Measurements from ENCODE around the gene SP140. TPM values are rescaled to one million over a fixed set of nuclear protein-coding genes. Genes with fewer than 3 reads are reported as not detected.
A peak's percentile ranks its signal among the peaks of the same experiment; 100 is the strongest.

SP140 gene
- total RNA-seq, 2 experiments from 2014 or later, result 150 to 151 TPM

- Mint-ChIP-seq H3K9me3 (peaks cover 13% of the 10 kb centered on the region), H3K27ac (peak overlapping the region; percentile 97), H3K4me1 (ENCODE audit: low read depth) (peaks cover 63% of the 10 kb centered on the region), H3K36me3 (peaks cover 36% of the 10 kb centered on the region), H3K4me3 (peak overlapping the region; percentile 89), H3K27me3 (no peaks in the 10 kb centered on the region)
- ChIA-PET CTCF (interaction anchor here (1.2 kb wide), 1 partner anchor 488 kb away, joined by 3 read pairs; no protein-coding TSS in a partner anchor), POLR2A (interaction anchor here (0.6 to 2.0 kb wide), 8 partner anchors 21 to 568 kb away, joined by 3 to 12 read pairs (median 4); partner anchors contain the start of gene SP140L)
- DNase-seq, result peak; percentile 33
- intact Hi-C loops (cut with micrococcal nuclease), result loop anchor here (5.0 to 10.0 kb wide), 4 partner anchors 219 to 569 kb away; partner anchors contain the start of genes CAB39, FBXO36 and TRIP12
Observed at GRCh38 chr2:230226051-230226551, 565 bp downstream of the SP140 start.

GRCh38 chr2:230227216-230227615 lies 1.7 kb downstream of the SP140 start:
- peak overlapping the region; percentile 90 for H3K27ac Mint-ChIP-seq
- peaks cover 69% of the 10 kb centered on the region for H3K4me1 Mint-ChIP-seq (ENCODE audit: low read depth)
- intact Hi-C loops (cut with micrococcal nuclease), result loop anchor here (5.0 to 10.0 kb wide), 4 partner anchors 218 to 568 kb away; partner anchors contain the start of genes CAB39, FBXO36 and TRIP12
- ChIA-PET CTCF (interaction anchor here (0.5 to 1.9 kb wide), 5 partner anchors 25 to 385 kb away, joined by 3 to 5 read pairs (median 4); no protein-coding TSS in a partner anchor), POLR2A (interaction anchor here (0.7 to 1.0 kb wide), 3 partner anchors 27 to 99 kb away, joined by 3 read pairs; partner anchors contain the start of gene SP140L)
- H3K27me3 Mint-ChIP-seq, result no peaks in the 10 kb centered on the region
- peaks cover 17% of the 10 kb centered on the region for H3K9me3 Mint-ChIP-seq
- DNase-seq, result peak; percentile 29
- peak overlapping the region; percentile 92 for H3K4me3 Mint-ChIP-seq
- H3K36me3 Mint-ChIP-seq, result peaks cover 46% of the 10 kb centered on the region

- intact Hi-C loops (cut with micrococcal nuclease), result loop anchor here (5.0 kb wide), 1 partner anchor 117 kb away; no protein-coding TSS in a partner anchor
- Mint-ChIP-seq H3K4me1 (ENCODE audit: low read depth) (peaks cover 64% of the 10 kb centered on the region), H3K27me3 (no peaks in the 10 kb centered on the region), H3K36me3 (peaks cover 48% of the 10 kb centered on the region), H3K4me3 (peak overlapping the region; percentile 65), H3K27ac (peak overlapping the region; percentile 64), H3K9me3 (peaks cover 17% of the 10 kb centered on the region)
- POLR2A ChIA-PET, result interaction anchor here (0.8 to 1.1 kb wide), 3 partner anchors 24 to 98 kb away, joined by 3 to 4 read pairs (median 3); no protein-coding TSS in a partner anchor
- no peak for DNase-seq
- CTCF ChIA-PET, result interaction anchor here (0.9 kb wide), 1 partner anchor 163 kb away, joined by 3 read pairs; no protein-coding TSS in a partner anchor
Observed at GRCh38 chr2:230230087-230230486, 4.6 kb downstream of the SP140 start.

DNA sequence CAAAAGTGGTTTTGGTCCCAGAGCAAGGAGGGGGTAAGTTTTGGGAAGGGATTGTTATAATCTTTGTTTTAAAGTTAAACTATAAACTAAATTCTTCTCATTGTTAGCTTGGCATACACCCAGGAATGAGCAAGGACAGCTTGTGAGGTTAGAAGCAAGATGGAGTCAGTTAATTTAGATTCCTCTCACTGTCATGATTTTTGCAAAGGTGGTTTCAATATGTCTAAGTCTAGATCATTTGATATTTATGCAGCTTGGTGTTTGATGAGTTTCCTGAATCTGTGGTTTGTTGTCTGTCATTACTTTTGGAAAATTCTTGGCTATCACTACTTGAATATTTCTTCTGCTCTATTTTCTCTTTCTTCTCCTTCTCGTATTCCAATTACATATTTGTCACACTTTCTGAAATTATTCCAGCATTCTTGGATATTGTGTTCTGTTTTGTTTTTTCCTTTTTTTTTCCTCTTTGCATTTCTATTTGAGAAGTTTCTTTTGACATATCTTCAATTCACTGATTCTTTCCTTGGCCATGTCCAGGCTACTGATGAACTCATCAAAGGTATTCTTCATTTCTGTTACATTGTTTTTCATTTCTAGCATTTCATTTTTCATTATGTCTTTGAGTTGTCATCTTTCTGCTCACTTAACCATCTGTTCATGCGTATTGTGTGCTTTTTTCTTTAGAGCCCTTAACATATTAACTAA lies 5.1 kb downstream of the SP140 start:
- H3K27me3 Mint-ChIP-seq, result no peaks in the 10 kb centered on the region
- H3K36me3 Mint-ChIP-seq, result peaks cover 54% of the 10 kb centered on the region
- DNase-seq, result no peak
- CTCF ChIA-PET, result interaction anchor here (0.9 kb wide), 1 partner anchor 163 kb away, joined by 3 read pairs; no protein-coding TSS in a partner anchor
- peaks cover 17% of the 10 kb centered on the region for H3K9me3 Mint-ChIP-seq
- peaks cover 66% of the 10 kb centered on the region for H3K4me1 Mint-ChIP-seq (ENCODE audit: low read depth)
- peak overlapping the region; percentile 65 for H3K4me3 Mint-ChIP-seq
- POLR2A ChIA-PET, result interaction anchor here (0.8 to 1.1 kb wide), 3 partner anchors 23 to 97 kb away, joined by 3 to 4 read pairs (median 3); no protein-coding TSS in a partner anchor
- H3K27ac Mint-ChIP-seq, result peak overlapping the region; percentile 64
- intact Hi-C loops (cut with micrococcal nuclease), result loop anchor here (5.0 kb wide), 1 partner anchor 117 kb away; no protein-coding TSS in a partner anchor

DNA sequence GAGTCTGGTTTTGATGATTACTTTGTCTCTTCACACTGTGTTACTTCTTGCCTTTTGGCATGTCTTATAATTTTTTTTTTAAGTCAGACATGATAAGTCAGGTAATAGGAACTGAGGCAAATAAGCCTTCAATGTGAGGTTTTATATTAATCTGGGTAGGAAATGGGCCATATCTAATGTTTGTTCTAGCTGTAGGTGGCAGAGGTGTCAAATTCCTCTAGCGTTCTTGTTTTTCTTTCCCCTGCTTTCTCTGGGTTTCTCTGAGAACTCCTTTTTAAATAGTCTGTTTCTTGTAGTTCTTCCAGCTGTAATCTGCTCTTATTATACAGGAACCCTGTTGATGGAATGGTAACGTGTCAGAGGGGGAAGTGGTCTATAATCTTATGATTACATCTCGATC lies 5.7 kb downstream of the SP140 start:
- no peaks in the 10 kb centered on the region for H3K27me3 Mint-ChIP-seq
- H3K4me3 Mint-ChIP-seq, result peak overlapping the region; percentile 34
- DNase-seq, result no peak
- CTCF ChIA-PET, result no interaction called here
- peaks cover 17% of the 10 kb centered on the region for H3K9me3 Mint-ChIP-seq
- peaks cover 71% of the 10 kb centered on the region for H3K4me1 Mint-ChIP-seq (ENCODE audit: low read depth)
- peaks cover 58% of the 10 kb centered on the region for H3K36me3 Mint-ChIP-seq
- POLR2A ChIA-PET, result no interaction called here
- intact Hi-C loops (cut with micrococcal nuclease), result loop anchor here (5.0 kb wide), 1 partner anchor 116 kb away; no protein-coding TSS in a partner anchor
- peak overlapping the region; percentile 64 for H3K27ac Mint-ChIP-seq

DNA sequence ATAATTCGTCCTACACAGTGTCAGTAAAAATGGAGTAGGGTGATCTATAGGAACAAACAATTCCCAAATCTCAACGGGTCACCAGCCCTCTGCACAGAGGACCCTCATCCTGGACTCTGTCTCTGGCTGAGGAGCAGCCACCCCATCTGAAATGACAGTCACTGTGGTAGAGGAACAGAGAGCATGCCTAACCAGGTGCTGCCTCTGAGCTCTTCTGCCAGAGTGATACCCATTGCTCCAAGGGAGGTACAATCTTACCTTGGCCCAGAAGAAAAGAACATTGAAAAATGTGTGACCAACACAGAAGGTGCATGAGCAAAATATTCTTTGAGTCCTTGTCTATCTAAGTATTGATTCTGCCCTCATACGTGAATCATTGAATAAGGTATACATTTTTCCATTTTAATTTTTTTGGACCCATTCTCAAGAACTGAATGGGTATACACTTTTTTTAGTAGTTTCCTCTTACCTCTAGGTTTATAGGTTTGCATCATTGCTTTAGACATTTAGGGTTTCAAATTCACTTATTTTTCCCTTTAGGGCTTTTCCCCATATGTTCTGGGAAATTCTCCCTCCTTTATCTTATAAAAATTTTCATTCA lies 8.7 kb downstream of the SP140 start:
- Mint-ChIP-seq H3K4me1 (ENCODE audit: low read depth) (peaks cover 58% of the 10 kb centered on the region), H3K9me3 (peaks cover 17% of the 10 kb centered on the region), H3K27me3 (no peaks in the 10 kb centered on the region), H3K27ac (peak overlapping the region; percentile 83), H3K36me3 (peaks cover 67% of the 10 kb centered on the region), H3K4me3 (peak overlapping the region; percentile 16)
- intact Hi-C loops (cut with micrococcal nuclease), result loop anchor here (1.0 to 5.0 kb wide), 4 partner anchors 9 to 113 kb away; partner anchors contain the start of gene SP140
- peak; percentile 27 for DNase-seq
- ChIA-PET POLR2A (interaction anchor here (1.1 kb wide), 2 partner anchors 15 to 188 kb away, joined by 3 read pairs; partner anchors contain the start of gene SP110), CTCF (no interaction called here)

DNA sequence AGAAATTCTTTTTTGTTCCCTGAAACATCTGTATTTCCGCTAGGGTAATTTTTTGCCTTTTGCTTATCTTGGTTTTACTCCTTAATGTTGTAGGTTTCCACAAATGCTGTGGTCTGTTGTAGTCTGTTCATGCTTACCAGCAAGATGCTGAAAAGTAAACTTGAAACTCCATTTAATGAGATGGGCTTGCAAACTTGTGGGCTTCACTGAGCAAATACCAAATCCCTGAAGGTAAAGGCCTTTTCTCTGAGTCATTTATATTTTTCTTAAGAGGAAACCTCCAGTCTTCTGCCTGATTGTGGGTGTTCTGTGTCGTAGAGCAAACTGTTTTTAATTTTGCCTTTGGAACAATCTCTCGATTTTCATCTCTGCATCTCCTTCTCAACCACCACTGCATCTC lies 9.3 kb downstream of the SP140 start:
- DNase-seq, result no peak
- Mint-ChIP-seq H3K27me3 (no peaks in the 10 kb centered on the region), H3K36me3 (peaks cover 68% of the 10 kb centered on the region), H3K27ac (peak overlapping the region; percentile 83), H3K9me3 (peaks cover 15% of the 10 kb centered on the region), H3K4me3 (peak overlapping the region; percentile 23), H3K4me1 (ENCODE audit: low read depth) (peaks cover 55% of the 10 kb centered on the region)
- intact Hi-C loops (cut with micrococcal nuclease), result loop anchor here (1.0 to 5.0 kb wide), 6 partner anchors 10 to 112 kb away; partner anchors contain the start of gene SP140
- POLR2A ChIA-PET, result no interaction called here
- CTCF ChIA-PET, result no interaction called here

GRCh38 chr2:230244211-230244610 lies 18.7 kb downstream of the SP140 start:
- ChIA-PET POLR2A (no interaction called here), CTCF (no interaction called here)
- Mint-ChIP-seq H3K27me3 (no peaks in the 10 kb centered on the region), H3K4me1 (ENCODE audit: low read depth) (no peaks in the 10 kb centered on the region), H3K4me3 (no peak overlapping the region), H3K36me3 (peaks cover 36% of the 10 kb centered on the region), H3K9me3 (no peaks in the 10 kb centered on the region), H3K27ac (no peak overlapping the region)
- intact Hi-C loops (cut with micrococcal nuclease), result no loop called here
- DNase-seq, result no peak

DNA sequence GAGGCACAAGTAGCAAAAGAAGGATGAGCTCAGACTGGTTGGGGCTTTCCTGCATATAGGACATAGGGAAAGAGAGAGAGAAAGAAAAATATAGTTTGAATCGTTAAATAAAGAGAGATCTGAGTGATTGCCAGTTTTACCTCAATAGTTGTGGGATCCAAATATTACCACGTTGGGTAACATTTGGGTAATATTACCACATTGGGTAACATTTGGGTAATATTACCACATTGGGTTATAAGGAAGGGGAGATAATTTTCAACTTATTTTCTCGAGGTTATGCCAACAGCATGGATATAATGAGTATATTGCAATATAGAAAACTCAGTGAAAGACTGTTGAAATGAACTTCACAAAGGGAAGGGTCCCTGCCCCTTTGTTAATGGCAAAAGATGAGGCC lies 20.7 kb downstream of the SP140 start:
- Mint-ChIP-seq H3K36me3 (peaks cover 25% of the 10 kb centered on the region), H3K27me3 (no peaks in the 10 kb centered on the region), H3K4me1 (ENCODE audit: low read depth) (no peaks in the 10 kb centered on the region), H3K9me3 (no peaks in the 10 kb centered on the region), H3K27ac (no peak overlapping the region), H3K4me3 (no peak overlapping the region)
- DNase-seq, result no peak
- intact Hi-C loops (cut with micrococcal nuclease), result no loop called here
- ChIA-PET POLR2A (no interaction called here), CTCF (no interaction called here)

DNA sequence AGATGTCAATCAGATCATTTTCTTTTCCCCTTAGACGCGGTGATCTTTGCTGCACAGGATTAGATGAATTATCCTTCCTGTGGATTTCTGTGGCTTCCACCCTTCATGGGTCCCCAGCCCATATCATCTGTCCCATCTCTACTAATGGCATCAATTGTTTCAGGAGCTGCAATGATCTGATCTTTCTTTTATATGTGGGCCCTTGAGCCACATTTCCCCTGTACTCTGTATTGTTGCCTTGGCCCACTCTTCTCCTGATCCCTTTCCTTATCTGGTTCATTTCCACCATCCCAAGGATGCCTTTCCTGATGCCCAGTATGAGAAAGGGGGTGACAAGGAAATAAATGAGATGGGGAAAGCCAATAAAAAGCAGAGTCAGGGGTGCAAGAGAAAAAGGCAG lies 24.7 kb downstream of the SP140 start:
- ChIA-PET POLR2A (no interaction called here), CTCF (interaction anchor here (1.1 kb wide), 1 partner anchor 48 kb away, joined by 3 read pairs; no protein-coding TSS in a partner anchor)
- Mint-ChIP-seq H3K9me3 (no peaks in the 10 kb centered on the region), H3K4me3 (no peak overlapping the region), H3K27ac (no peak overlapping the region), H3K4me1 (ENCODE audit: low read depth) (peaks cover 2% of the 10 kb centered on the region), H3K27me3 (no peaks in the 10 kb centered on the region), H3K36me3 (peaks cover 8% of the 10 kb centered on the region)
- DNase-seq, result no peak
- intact Hi-C loops (cut with micrococcal nuclease), result no loop called here

- CTCF ChIA-PET, result interaction anchor here (0.8 to 1.7 kb wide), 3 partner anchors 12 to 52 kb away, joined by 3 to 4 read pairs (median 3); no protein-coding TSS in a partner anchor
- Mint-ChIP-seq H3K36me3 (peaks cover 32% of the 10 kb centered on the region), H3K27me3 (no peaks in the 10 kb centered on the region), H3K9me3 (no peaks in the 10 kb centered on the region), H3K4me1 (ENCODE audit: low read depth) (peaks cover 18% of the 10 kb centered on the region), H3K4me3 (no peak overlapping the region), H3K27ac (no peak overlapping the region)
- intact Hi-C loops (cut with micrococcal nuclease), result loop anchor here (1.0 to 2.0 kb wide), 5 partner anchors 13 to 64 kb away; no protein-coding TSS in a partner anchor
- POLR2A ChIA-PET, result interaction anchor here (0.8 to 2.2 kb wide), 8 partner anchors 14 to 73 kb away, joined by 3 to 12 read pairs (median 4); partner anchors contain the start of genes SP140 and SP140L
- peak; percentile 80 for DNase-seq
Observed at GRCh38 chr2:230254152-230254881, 28.8 kb downstream of the SP140 start.
